GM21529 (cell line): ENCODE results near the gene CDC42BPG.

ENCODE experiments used
- ATAC-seq: cut with Tn5 transposase; IDR thresholded peaks from one replicate; pipeline ENCODE4 v1.9.1; 2021; ENCODE audit not compliant: unreplicated experiment

The CDC42BPG gene

DNA sequence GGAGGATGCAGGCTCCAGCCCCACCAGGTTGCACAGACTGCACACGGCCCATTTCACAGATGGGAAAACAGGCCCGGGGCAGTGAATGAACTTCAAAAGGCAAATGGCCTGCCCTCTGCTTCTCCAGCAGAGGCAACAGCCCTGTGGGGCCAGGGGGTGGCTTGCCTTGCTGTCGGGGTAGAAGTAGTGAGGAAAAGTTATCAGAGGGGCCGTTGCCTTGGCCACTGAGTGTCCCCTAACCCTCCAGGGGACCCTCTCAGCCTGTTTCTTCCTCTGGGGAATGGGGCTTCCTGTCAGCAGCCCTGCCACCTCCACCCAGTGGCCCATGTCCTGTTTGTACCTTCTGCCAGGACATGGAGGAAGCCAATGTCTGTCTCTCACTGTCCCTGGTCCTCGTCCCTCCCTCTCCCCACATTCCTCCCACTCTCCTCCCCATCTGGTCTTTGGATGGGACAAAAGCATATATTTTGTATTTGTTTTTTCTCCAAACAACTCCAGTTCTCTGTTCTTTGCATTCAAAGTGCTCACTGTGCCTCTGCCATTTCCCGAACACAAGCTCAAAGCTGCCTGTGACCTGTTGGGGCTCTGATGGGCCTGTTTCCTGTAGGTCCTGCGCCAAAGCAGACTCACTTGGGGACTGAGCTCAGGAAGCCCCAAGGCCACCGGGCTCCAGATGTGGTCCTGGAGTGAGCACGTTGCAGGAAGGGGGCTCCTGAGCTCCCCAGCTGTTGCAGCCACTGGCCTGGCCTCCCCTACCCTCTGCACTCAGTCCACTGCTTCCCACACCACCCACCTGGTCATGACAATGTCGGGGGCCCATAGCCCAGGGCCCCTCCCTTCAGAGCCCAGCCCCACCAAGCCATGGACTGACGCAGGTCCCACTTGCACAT is 50.9 kb downstream of the CDC42BPG start:
- no peak for ATAC-seq

DNA sequence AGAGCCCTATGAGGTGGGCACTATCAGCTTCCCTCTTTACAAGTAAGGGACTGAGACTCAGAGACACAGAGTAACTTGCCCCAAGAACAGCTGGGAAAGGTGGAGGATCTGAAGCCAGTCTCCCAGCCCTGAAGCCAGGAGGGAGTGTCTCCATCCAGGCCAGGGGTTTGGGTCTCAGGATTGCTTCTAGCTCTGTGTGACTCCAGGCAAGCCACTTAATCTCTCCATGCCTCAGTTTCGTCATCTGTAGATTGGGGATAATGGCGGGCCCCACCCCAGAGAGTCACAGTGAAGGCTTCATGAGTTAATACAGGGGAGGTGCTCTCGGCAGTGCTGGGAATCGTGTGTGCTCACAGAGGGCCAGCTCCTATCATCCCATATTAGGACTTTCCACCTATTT is 52.0 kb downstream of the CDC42BPG start:
- ATAC-seq, result no peak

GRCh38 chr11:64791781-64792291 is 52.6 kb downstream of the CDC42BPG start:
- no peak for ATAC-seq

- ATAC-seq, result no peak
These were observed 54.0 kb downstream of the CDC42BPG start for GRCh38 chr11:64790205-64791095.

GRCh38 chr11:64789331-64790204 is 54.9 kb downstream of the CDC42BPG start:
- no peak for ATAC-seq

GRCh38 chr11:64788321-64789215 is 55.9 kb downstream of the CDC42BPG start:
- no peak for ATAC-seq

DNA sequence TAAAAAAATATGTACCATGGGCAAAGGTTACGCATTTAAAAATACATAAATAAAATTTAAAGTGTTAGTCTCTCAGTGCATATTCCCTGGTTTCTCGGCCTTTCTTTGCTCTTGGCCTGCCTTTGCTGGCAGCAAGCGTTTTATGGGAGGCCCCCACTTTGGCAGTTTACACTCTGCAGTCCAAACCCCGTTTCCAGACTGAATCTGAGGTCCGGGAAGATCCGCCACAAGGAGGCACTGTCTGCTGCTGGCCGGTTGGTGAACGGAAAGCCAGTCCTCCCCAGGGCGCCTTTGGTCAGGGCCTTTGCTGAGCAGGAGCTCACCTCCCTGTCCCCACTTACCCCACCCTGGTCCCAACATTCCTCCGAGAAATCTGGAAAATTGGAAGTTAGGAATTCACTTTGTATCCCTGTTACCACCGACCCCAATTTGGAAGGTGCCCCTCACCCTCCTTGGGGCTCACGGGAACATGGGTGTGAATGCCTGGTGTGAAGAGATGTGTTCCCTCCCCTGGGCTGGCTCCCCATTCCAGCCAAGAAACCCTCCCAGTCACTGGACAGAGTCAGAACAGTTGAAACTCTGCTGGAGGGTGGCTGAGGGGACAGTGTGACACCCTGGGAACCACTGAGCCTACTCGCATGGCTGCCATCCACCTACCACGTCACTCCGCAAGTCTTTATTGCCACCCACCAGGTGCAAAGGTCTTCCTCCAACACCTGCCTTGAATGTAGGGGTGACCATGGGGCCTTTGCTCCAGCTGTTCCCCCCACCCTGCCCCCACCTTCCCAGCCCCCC is 56.7 kb downstream of the CDC42BPG start:
- no peak for ATAC-seq

DNA sequence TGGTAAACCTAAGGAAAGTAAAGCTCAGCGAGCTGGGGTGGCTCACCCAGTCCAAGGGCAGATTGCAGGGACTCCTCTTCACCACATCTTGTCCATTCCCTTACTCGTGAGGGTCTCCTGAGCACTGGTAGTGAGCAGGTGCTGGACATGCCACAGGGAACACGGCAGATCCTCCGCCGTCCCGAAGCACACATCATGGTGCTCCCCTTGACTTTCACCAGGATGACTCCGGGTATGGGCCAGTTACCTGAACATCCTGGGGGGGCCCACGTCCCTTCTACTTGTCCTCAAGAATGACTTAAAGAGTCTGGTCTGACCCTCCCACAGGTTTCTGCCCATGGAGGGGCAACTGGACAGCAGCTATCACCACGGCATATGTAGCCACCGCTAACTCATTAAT is 58.1 kb downstream of the CDC42BPG start:
- ATAC-seq, result no peak

GRCh38 chr11:64784813-64785581 is 59.5 kb downstream of the CDC42BPG start:
- no peak for ATAC-seq

GRCh38 chr11:64778473-64779298 is 65.8 kb downstream of the CDC42BPG start, which contains the start of gene SF1:
SF1 (minus strand) TSS chr11:64778542; CDS start chr11:64778392, 150 bp downstream.
- peak; percentile 78 for ATAC-seq

DNA sequence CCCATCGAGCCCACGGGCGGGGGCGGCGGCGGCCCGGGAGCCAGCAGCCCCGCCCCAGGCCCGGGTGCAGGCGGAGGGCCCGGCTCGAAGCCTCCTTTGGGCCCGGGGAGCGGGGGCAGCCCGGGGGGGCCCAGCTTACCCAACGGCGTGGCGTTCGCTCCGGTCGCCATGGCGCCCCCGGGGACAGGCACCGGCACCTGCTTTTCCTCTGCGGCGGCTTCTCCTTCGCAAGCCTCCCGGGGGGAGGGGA is 66.3 kb downstream of the CDC42BPG start:
- no peak for ATAC-seq

DNA sequence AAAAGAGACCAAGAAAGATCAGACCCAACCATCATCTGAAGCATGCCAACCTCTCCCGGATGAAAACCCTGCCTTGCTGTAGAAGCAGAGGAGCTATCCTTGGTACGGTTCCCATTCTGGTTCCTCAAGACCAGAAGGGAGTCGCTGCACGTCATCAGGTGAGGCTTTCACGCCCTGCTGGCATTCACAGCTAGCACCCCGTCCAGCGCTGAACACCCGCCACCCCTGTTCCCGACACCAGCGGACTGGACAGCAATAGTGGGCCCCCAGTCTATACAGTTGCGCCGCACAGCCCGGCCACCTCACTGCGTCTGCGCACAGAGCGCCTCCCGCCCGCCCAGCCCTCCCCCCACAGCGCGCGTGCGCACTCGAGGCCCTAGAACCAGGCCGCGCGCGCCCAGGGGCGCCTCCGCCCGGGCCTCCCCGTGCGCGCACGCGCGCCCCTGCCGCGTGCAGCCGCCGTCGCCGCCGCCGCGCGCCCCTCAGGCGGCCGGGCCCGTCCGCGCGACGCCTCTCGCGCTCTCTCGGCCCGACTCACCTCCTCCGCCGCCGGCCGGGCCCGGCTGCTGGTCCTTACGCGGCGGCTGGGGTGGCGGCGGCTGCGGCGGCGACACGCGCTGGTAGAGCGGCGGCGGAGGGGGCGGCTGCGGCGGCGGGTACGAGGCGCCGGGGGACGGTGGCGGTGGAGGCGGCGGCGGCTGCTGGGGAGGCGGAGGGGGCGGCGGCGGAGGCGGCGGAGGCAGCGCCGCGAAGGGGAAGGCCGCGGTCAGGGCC is 66.8 kb downstream of the CDC42BPG start:
- no peak for ATAC-seq

GRCh38 chr11:64776875-64777274 is 67.6 kb downstream of the CDC42BPG start:
- no peak for ATAC-seq

- no peak for ATAC-seq
These were observed 68.0 kb downstream of the CDC42BPG start for GRCh38 chr11:64776425-64776824.

GRCh38 chr11:64774144-64774543 is 70.3 kb downstream of the CDC42BPG start:
- no peak for ATAC-seq
